Activated CD8-positive, alpha-beta T cell treated with anti-CD3 and anti-CD28 coated beads for 36 hours (primary cell): ENCODE results near the gene SCLY. TPM values are rescaled to one million over a fixed set of nuclear protein-coding genes. Genes with fewer than 3 reads are reported as not detected.

ENCODE experiments used
- ATAC-seq: fragments of 200-7000 bp; cut with Tn5 transposase; one replicate; pipeline ENCODE4 v1.10.0; 2021; ENCODE audit warnings: mild to moderate bottlenecking, moderate library complexity
- CTCF ChIA-PET: fragments of 350-600 bp; sonication (Branson Sonifier 250); formaldehyde crosslinking; loops from one replicate; lab custom pipeline; 2021; ENCODE audit warnings: antibody characterized with exemption; lab: Charles Lee
- POLR2A ChIA-PET: fragments of 350-600 bp; sonication (Branson Sonifier 250); formaldehyde crosslinking; loops from one replicate; lab custom pipeline; 2021; ENCODE audit warnings: antibody characterized with exemption; lab: Charles Lee
- DNase-seq: peaks from one replicate; pipeline ENCODE4 v3.0.0-alpha.2; 2020
- H3K27ac Mint-ChIP-seq: one replicate; pipeline ENCODE4 v1.8.0; 2021; ENCODE audit warnings: mild to moderate bottlenecking, mixed read lengths
- H3K27me3 Mint-ChIP-seq: one replicate; pipeline ENCODE4 v1.8.0; 2021; ENCODE audit warnings: mixed read lengths
- H3K36me3 Mint-ChIP-seq: one replicate; pipeline ENCODE4 v1.8.0; 2021; ENCODE audit warnings: low read depth, mixed read lengths
- H3K4me1 Mint-ChIP-seq: one replicate; pipeline ENCODE4 v1.8.0; 2021; ENCODE audit warnings: low read depth, mixed read lengths
- H3K4me3 Mint-ChIP-seq: one replicate; pipeline ENCODE4 v1.8.0; 2021; ENCODE audit warnings: mild to moderate bottlenecking, moderate library complexity, mixed read lengths
- H3K9me3 Mint-ChIP-seq: one replicate; pipeline ENCODE4 v1.8.0; 2021; ENCODE audit warnings: mixed read lengths
- CTCF ChIP-seq: fragments of 200-600 bp; IDR thresholded peaks from one replicate; pipeline ENCODE4 v1.8.0; 2022; ENCODE audit warnings: antibody characterized with exemption, mild to moderate bottlenecking
- intact Hi-C: fragments of 100-400 bp; cut with micrococcal nuclease; formaldehyde crosslinking; loops from one replicate; pipeline ENCODE4 v1.10.0; 2022
- total RNA-seq, 2 experiments: library from RNA; stranded (reverse); gene quantifications; one replicate each; pipeline ENCODE4 v1.2.3, GENCODE V29; 2021

SCLY gene
- total RNA-seq, 2 experiments from 2014 or later: 77.9 to 93.2 TPM

DNA sequence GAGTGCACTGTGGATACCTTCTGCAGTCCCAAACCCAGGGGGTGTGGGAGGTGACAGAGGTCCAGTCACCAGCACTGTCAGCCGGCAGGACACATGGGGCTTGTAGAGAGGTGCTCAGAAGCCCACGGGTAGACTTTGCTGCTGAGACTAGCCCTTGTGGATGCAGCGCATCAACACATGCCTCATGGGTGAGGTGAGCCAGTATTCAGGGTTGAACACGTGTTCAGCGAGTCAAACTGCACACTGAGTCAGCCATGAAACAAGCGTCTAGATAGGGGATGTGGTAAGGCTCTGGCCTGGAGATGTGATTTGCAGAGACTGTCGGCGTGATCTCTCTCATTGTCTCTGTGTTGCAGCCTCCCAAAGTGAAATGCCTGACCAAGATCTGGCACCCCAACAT, 35.8 kb upstream of the SCLY start:
- ChIA-PET CTCF (no interaction called here), POLR2A (no interaction called here)
- H3K4me1 Mint-ChIP-seq: peaks cover 30% of the 10 kb centered on the region
- intact Hi-C loops: no loop called here
- TF ChIP-seq CTCF: no peak
- no peaks in the 10 kb centered on the region for H3K9me3 Mint-ChIP-seq
- H3K36me3 Mint-ChIP-seq: peaks cover 36% of the 10 kb centered on the region
- DNase-seq (peak; percentile 73), ATAC-seq (peak; percentile 93)
- peak overlapping the region; percentile 1 for H3K4me3 Mint-ChIP-seq
- H3K27me3 Mint-ChIP-seq: no peaks in the 10 kb centered on the region
- H3K27ac Mint-ChIP-seq: peak overlapping the region; percentile 63

- peak overlapping the region; percentile 63 for H3K27ac Mint-ChIP-seq
- ATAC-seq (no peak), DNase-seq (no peak)
- CTCF ChIA-PET: no interaction called here
- H3K4me1 Mint-ChIP-seq: peaks cover 30% of the 10 kb centered on the region
- intact Hi-C loops: no loop called here
- H3K36me3 Mint-ChIP-seq: peaks cover 38% of the 10 kb centered on the region
- TF ChIP-seq CTCF: no peak
- H3K27me3 Mint-ChIP-seq: no peaks in the 10 kb centered on the region
- POLR2A ChIA-PET: no interaction called here
- H3K4me3 Mint-ChIP-seq: peak overlapping the region; percentile 1
- no peaks in the 10 kb centered on the region for H3K9me3 Mint-ChIP-seq
These were observed 35.0 kb upstream of the SCLY start for GRCh38 chr2:238025741-238026360.

DNA sequence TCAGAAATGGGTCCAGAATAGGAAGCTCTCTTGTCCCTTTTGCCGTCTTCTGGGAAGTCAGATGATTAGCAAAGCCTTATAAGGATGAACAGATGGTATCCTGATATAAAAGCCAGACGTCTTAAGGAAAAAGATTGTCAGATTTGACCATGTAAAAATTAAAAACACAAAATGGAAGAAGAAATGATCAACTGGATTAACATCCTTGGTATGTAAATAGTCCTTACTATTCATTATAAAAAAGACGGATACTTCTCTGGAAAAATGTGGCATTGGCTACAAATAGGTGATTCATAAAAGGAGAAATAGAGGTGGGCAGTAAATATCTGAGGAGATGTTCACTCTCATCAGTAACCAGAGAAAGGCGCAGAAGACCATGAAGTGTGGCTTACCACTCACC, 33.7 kb upstream of the SCLY start:
- Mint-ChIP-seq H3K4me1 (peaks cover 30% of the 10 kb centered on the region), H3K36me3 (peaks cover 39% of the 10 kb centered on the region), H3K9me3 (no peaks in the 10 kb centered on the region), H3K27ac (no peak overlapping the region), H3K4me3 (no peak overlapping the region), H3K27me3 (no peaks in the 10 kb centered on the region)
- ATAC-seq (no peak), DNase-seq (no peak)
- ChIA-PET POLR2A (no interaction called here), CTCF (interaction anchor here (1.0 kb wide), 1 partner anchor 236 kb away, joined by 3 read pairs; no protein-coding TSS in a partner anchor)
- no peak for TF ChIP-seq CTCF
- intact Hi-C loops: no loop called here

- ChIA-PET CTCF (interaction anchor here (1.0 to 1.3 kb wide), 4 partner anchors 14 to 235 kb away, joined by 3 read pairs; no protein-coding TSS in a partner anchor), POLR2A (interaction anchor here (0.6 to 0.9 kb wide), 2 partner anchors 16 to 348 kb away, joined by 3 read pairs; no protein-coding TSS in a partner anchor)
- no peaks in the 10 kb centered on the region for H3K27me3 Mint-ChIP-seq
- H3K4me1 Mint-ChIP-seq: peaks cover 24% of the 10 kb centered on the region
- DNase-seq: no peak
- intact Hi-C loops: no loop called here
- no peak for TF ChIP-seq CTCF
- H3K36me3 Mint-ChIP-seq: peaks cover 39% of the 10 kb centered on the region
- no peak overlapping the region for H3K27ac Mint-ChIP-seq
- no peaks in the 10 kb centered on the region for H3K9me3 Mint-ChIP-seq
- no peak for ATAC-seq
- no peak overlapping the region for H3K4me3 Mint-ChIP-seq
These were observed 33.0 kb upstream of the SCLY start for GRCh38 chr2:238027591-238028415.

GRCh38 chr2:238029853-238030252, 30.9 kb upstream of the SCLY start:
- Mint-ChIP-seq H3K4me1 (peaks cover 9% of the 10 kb centered on the region), H3K4me3 (no peak overlapping the region), H3K36me3 (peaks cover 46% of the 10 kb centered on the region), H3K27ac (no peak overlapping the region), H3K9me3 (no peaks in the 10 kb centered on the region), H3K27me3 (no peaks in the 10 kb centered on the region)
- ATAC-seq (no peak), DNase-seq (no peak)
- intact Hi-C loops: no loop called here
- POLR2A ChIA-PET: interaction anchor here (0.7 kb wide), 1 partner anchor 401 kb away, joined by 3 read pairs; no protein-coding TSS in a partner anchor
- TF ChIP-seq CTCF: no peak
- CTCF ChIA-PET: no interaction called here
